ENCODE results near the gene ARHGEF10L.

DNA sequence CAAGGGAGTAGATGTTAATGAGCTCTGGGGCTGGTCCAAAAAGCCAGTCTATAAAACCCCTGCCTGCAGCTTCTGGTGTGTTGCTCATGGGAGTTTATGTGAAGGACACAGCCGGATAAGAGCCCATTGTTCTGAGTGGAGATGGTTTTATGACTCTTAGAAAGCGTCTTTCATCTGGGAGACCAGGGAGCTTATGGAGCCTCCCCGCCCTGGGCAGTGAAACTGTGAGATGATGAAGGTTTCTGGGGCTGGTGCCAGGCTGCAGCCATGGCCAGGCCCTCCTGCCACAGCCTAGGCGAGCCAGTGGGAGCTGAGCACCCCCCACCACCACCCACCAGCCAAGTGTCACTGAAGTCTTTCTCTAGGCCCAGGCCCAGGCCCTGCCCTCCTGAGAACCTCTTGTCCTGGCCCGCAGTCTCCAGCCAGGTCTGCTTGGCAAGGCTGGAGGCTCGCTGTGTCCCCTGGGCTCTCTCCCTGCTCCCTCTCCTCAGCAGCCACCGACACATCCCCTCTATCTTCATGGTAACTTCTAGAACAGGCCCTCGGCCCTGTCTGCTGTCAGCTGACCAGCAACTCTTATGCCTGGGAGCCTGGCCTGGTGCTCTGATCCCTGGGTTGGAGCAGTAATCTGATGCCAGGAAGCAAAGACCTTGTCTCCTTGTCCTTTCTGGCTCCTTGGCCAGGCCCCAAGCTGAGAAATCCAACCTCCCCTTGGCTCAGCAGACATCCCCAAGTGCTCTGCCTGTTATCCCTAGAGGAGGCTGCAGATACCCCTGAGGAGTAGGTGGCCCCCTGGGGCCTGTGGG lies 7.6 kb upstream of the ARHGEF10L start:
- TF ChIP-seq, protein P1, sequence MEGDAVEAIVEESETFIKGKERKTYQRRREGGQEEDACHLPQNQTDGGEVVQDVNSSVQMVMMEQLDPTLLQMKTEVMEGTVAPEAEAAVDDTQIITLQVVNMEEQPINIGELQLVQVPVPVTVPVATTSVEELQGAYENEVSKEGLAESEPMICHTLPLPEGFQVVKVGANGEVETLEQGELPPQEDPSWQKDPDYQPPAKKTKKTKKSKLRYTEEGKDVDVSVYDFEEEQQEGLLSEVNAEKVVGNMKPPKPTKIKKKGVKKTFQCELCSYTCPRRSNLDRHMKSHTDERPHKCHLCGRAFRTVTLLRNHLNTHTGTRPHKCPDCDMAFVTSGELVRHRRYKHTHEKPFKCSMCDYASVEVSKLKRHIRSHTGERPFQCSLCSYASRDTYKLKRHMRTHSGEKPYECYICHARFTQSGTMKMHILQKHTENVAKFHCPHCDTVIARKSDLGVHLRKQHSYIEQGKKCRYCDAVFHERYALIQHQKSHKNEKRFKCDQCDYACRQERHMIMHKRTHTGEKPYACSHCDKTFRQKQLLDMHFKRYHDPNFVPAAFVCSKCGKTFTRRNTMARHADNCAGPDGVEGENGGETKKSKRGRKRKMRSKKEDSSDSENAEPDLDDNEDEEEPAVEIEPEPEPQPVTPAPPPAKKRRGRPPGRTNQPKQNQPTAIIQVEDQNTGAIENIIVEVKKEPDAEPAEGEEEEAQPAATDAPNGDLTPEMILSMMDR (IDR thresholded peaks at IDR 0.05) = no peak
- TF ChIP-seq POLR2A (IDR thresholded peaks at IDR 0.05) = no peak
